ENCODE results near the gene ADORA2B.

- TF ChIP-seq CTCF (IDR thresholded peaks at IDR 0.05), result no peak
- no peak for TF ChIP-seq ZFX (IDR thresholded peaks at IDR 0.05; ENCODE audit: borderline replicate concordance)
These were observed 62.5 kb downstream of the ADORA2B start for GRCh38 chr17:16007439-16007838.

Data from 22Rv1 (cell line).